Activated CD8-positive, alpha-beta T cell treated with anti-CD3 and anti-CD28 coated beads for 36 hours (primary cell): Measurements from ENCODE around the gene IMP4. TPM values are rescaled to one million over a fixed set of nuclear protein-coding genes. Genes with fewer than 3 reads are reported as not detected.

Experiments
- ATAC-seq: fragments of 200-7000 bp; cut with Tn5 transposase; one replicate; pipeline ENCODE4 v1.10.0; 2021; ENCODE audit warnings: mild to moderate bottlenecking, moderate library complexity
- CTCF ChIA-PET: fragments of 350-600 bp; sonication (Branson Sonifier 250); formaldehyde crosslinking; loops from one replicate; lab custom pipeline; 2021; ENCODE audit warnings: antibody characterized with exemption; lab: Charles Lee
- POLR2A ChIA-PET: fragments of 350-600 bp; sonication (Branson Sonifier 250); formaldehyde crosslinking; loops from one replicate; lab custom pipeline; 2021; ENCODE audit warnings: antibody characterized with exemption; lab: Charles Lee
- DNase-seq: peaks from one replicate; pipeline ENCODE4 v3.0.0-alpha.2; 2020
- H3K27ac Mint-ChIP-seq: one replicate; pipeline ENCODE4 v1.8.0; 2021; ENCODE audit warnings: mild to moderate bottlenecking, mixed read lengths
- H3K27me3 Mint-ChIP-seq: one replicate; pipeline ENCODE4 v1.8.0; 2021; ENCODE audit warnings: mixed read lengths
- H3K36me3 Mint-ChIP-seq: one replicate; pipeline ENCODE4 v1.8.0; 2021; ENCODE audit warnings: low read depth, mixed read lengths
- H3K4me1 Mint-ChIP-seq: one replicate; pipeline ENCODE4 v1.8.0; 2021; ENCODE audit warnings: low read depth, mixed read lengths
- H3K4me3 Mint-ChIP-seq: one replicate; pipeline ENCODE4 v1.8.0; 2021; ENCODE audit warnings: mild to moderate bottlenecking, moderate library complexity, mixed read lengths
- H3K9me3 Mint-ChIP-seq: one replicate; pipeline ENCODE4 v1.8.0; 2021; ENCODE audit warnings: mixed read lengths
- CTCF ChIP-seq: fragments of 200-600 bp; IDR thresholded peaks from one replicate; pipeline ENCODE4 v1.8.0; 2022; ENCODE audit warnings: antibody characterized with exemption, mild to moderate bottlenecking
- intact Hi-C: fragments of 100-400 bp; cut with micrococcal nuclease; formaldehyde crosslinking; loops from one replicate; pipeline ENCODE4 v1.10.0; 2022
- total RNA-seq, 2 experiments: library from RNA; stranded (reverse); gene quantifications; one replicate each; pipeline ENCODE4 v1.2.3, GENCODE V29; 2021

IMP4 gene
- total RNA-seq, 2 experiments from 2014 or later: 160 to 163 TPM

- H3K4me1 Mint-ChIP-seq: peaks cover 28% of the 10 kb centered on the region
- no peaks in the 10 kb centered on the region for H3K27me3 Mint-ChIP-seq
- intact Hi-C loops: no loop called here
- CTCF ChIA-PET: no interaction called here
- H3K4me3 Mint-ChIP-seq: no peak overlapping the region
- H3K27ac Mint-ChIP-seq: no peak overlapping the region
- DNase-seq: no peak
- POLR2A ChIA-PET: interaction anchor here (0.7 to 0.8 kb wide), 2 partner anchors 24 to 28 kb away, joined by 3 read pairs; no protein-coding TSS in a partner anchor
- peak; percentile 27 for ATAC-seq
- peaks cover 50% of the 10 kb centered on the region for H3K36me3 Mint-ChIP-seq
- no peaks in the 10 kb centered on the region for H3K9me3 Mint-ChIP-seq
- no peak for TF ChIP-seq CTCF
Observed at GRCh38 chr2:130349174-130349573, 6.5 kb downstream of the IMP4 start.

- TF ChIP-seq CTCF: no peak
- Mint-ChIP-seq H3K36me3 (peaks cover 24% of the 10 kb centered on the region), H3K4me1 (peaks cover 23% of the 10 kb centered on the region), H3K27me3 (no peaks in the 10 kb centered on the region), H3K9me3 (no peaks in the 10 kb centered on the region), H3K4me3 (no peak overlapping the region), H3K27ac (no peak overlapping the region)
- no peak for DNase-seq
- ChIA-PET POLR2A (interaction anchor here (5.8 kb wide), 1 partner anchor 9 kb away, joined by 65 read pairs; the partner anchor contains the start of gene IMP4), CTCF (no interaction called here)
- intact Hi-C loops: no loop called here
- no peak for ATAC-seq
Observed at GRCh38 chr2:130351711-130352110, 9.0 kb downstream of the IMP4 start.

GRCh38 chr2:130352237-130352636 is 9.5 kb downstream of the IMP4 start:
- CTCF ChIA-PET: interaction anchor here (1.5 kb wide), 1 partner anchor 11 kb away, joined by 4 read pairs; a partner anchor contains a TSS
- POLR2A ChIA-PET: interaction anchor here (5.8 kb wide), 1 partner anchor 9 kb away, joined by 65 read pairs; the partner anchor contains the start of gene IMP4
- H3K27ac Mint-ChIP-seq: no peak overlapping the region

GRCh38 chr2:130353291-130354138 is 10.8 kb downstream of the IMP4 start:
- ATAC-seq: no peak
- ChIA-PET POLR2A (interaction anchor here (1.1 to 5.8 kb wide), 2 partner anchors 10 to 36 kb away, joined by 3 to 65 read pairs; partner anchors contain the start of gene IMP4), CTCF (interaction anchor here (0.9 to 2.9 kb wide), 3 partner anchors 12 to 23 kb away, joined by 3 to 10 read pairs (median 4); a partner anchor contains a TSS)
- no peak overlapping the region for H3K4me3 Mint-ChIP-seq
- peaks cover 7% of the 10 kb centered on the region for H3K36me3 Mint-ChIP-seq
- no peak for TF ChIP-seq CTCF
- no peak for DNase-seq
- H3K9me3 Mint-ChIP-seq: no peaks in the 10 kb centered on the region
- no peak overlapping the region for H3K27ac Mint-ChIP-seq
- H3K27me3 Mint-ChIP-seq: no peaks in the 10 kb centered on the region
- H3K4me1 Mint-ChIP-seq: peaks cover 15% of the 10 kb centered on the region
- intact Hi-C loops: no loop called here

More at GRCh38 chr2:130352237-130352636, 9.5 kb downstream of the IMP4 start:
- no peaks in the 10 kb centered on the region for H3K27me3 Mint-ChIP-seq
- DNase-seq: no peak
- ATAC-seq: no peak
- peaks cover 19% of the 10 kb centered on the region for H3K36me3 Mint-ChIP-seq
- no peaks in the 10 kb centered on the region for H3K9me3 Mint-ChIP-seq
- H3K4me3 Mint-ChIP-seq: no peak overlapping the region
- TF ChIP-seq CTCF: no peak
- peaks cover 18% of the 10 kb centered on the region for H3K4me1 Mint-ChIP-seq
- intact Hi-C loops: no loop called here

- DNase-seq (no peak), ATAC-seq (no peak)
- CTCF ChIA-PET: interaction anchor here (0.9 to 2.9 kb wide), 2 partner anchors 18 to 23 kb away, joined by 3 to 10 read pairs; no protein-coding TSS in a partner anchor
- POLR2A ChIA-PET: interaction anchor here (1.1 to 5.8 kb wide), 2 partner anchors 11 to 35 kb away, joined by 3 to 65 read pairs; partner anchors contain the start of gene IMP4
- Mint-ChIP-seq H3K4me3 (peak overlapping the region; percentile 66), H3K36me3 (peaks cover 4% of the 10 kb centered on the region), H3K27me3 (no peaks in the 10 kb centered on the region), H3K9me3 (no peaks in the 10 kb centered on the region), H3K27ac (no peak overlapping the region), H3K4me1 (peaks cover 14% of the 10 kb centered on the region)
- intact Hi-C loops: no loop called here
- no peak for TF ChIP-seq CTCF
Observed at GRCh38 chr2:130354139-130354428, 11.4 kb downstream of the IMP4 start.
